Mesothelial cell of epicardium (in vitro differentiated cells): Measurements from ENCODE around the gene PLPPR1. TPM values are rescaled to one million over a fixed set of nuclear protein-coding genes. Genes with fewer than 3 reads are reported as not detected.

Experiments
- DNase-seq, 2 experiments: peaks; one replicate each; pipeline ENCODE4 v3.0.0; 2021; ENCODE audit warnings: low spot score in 2 of 2; ENCODE audit not compliant: unreplicated experiment in 2 of 2
- H3K27ac Mint-ChIP-seq: 2 replicates; pipeline ENCODE4 v1.8.0; 2021; ENCODE audit warnings: mixed read lengths
- H3K27me3 Mint-ChIP-seq: 2 replicates; pipeline ENCODE4 v1.8.0; 2021; ENCODE audit warnings: low read depth, mixed read lengths
- H3K36me3 Mint-ChIP-seq: 2 replicates; pipeline ENCODE4 v1.8.0; 2021; ENCODE audit warnings: mixed read lengths
- H3K4me1 Mint-ChIP-seq: 2 replicates; pipeline ENCODE4 v1.8.0; 2021; ENCODE audit warnings: mixed read lengths
- H3K4me3 Mint-ChIP-seq: 2 replicates; pipeline ENCODE4 v1.8.0; 2021; ENCODE audit warnings: mild to moderate bottlenecking, moderate library complexity, mixed read lengths
- H3K9me3 Mint-ChIP-seq: 2 replicates; pipeline ENCODE4 v1.8.0; 2021; ENCODE audit warnings: mixed read lengths
- total RNA-seq: library from RNA; stranded (reverse); gene quantifications from 3 replicates; pipeline ENCODE4 v1.2.1, GENCODE V29; 2021
- TF ChIP-seq, protein P1 (sequence below): fragments of 200-600 bp; sonication (generic); IDR thresholded peaks from one replicate; pipeline ENCODE4 v1.5.0; 2021; ENCODE audit warnings: antibody characterized with exemption; ENCODE audit not compliant: unreplicated experiment

Gene PLPPR1
- total RNA-seq, 1 donor from 2014 or later: 1.3 TPM

DNA sequence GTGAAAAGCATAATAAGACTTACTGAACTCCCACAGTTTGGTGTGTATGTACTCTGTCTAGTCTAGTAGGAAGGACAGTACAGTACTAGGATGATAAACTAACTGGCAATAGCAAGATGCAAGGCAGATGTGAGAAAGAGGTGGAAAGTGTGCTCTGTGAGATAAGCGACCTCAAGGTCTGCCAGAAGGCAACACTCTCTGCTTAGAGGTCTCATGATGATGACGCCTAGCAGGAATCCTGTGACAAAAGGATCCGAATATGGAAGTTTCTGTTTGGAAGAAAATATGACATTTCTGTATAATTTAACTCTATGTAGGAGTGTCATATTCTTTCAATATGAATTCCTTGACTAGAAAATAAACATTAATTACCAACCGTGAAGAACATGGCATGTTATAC is 112.2 kb downstream of the PLPPR1 start:
- DNase-seq: no peak
- H3K4me3 Mint-ChIP-seq: no peak overlapping the region
- H3K9me3 Mint-ChIP-seq: no peaks in the 10 kb centered on the region
- no peaks in the 10 kb centered on the region for H3K4me1 Mint-ChIP-seq
- H3K36me3 Mint-ChIP-seq: no peaks in the 10 kb centered on the region
- no peak overlapping the region for H3K27ac Mint-ChIP-seq
- TF ChIP-seq, protein P1, sequence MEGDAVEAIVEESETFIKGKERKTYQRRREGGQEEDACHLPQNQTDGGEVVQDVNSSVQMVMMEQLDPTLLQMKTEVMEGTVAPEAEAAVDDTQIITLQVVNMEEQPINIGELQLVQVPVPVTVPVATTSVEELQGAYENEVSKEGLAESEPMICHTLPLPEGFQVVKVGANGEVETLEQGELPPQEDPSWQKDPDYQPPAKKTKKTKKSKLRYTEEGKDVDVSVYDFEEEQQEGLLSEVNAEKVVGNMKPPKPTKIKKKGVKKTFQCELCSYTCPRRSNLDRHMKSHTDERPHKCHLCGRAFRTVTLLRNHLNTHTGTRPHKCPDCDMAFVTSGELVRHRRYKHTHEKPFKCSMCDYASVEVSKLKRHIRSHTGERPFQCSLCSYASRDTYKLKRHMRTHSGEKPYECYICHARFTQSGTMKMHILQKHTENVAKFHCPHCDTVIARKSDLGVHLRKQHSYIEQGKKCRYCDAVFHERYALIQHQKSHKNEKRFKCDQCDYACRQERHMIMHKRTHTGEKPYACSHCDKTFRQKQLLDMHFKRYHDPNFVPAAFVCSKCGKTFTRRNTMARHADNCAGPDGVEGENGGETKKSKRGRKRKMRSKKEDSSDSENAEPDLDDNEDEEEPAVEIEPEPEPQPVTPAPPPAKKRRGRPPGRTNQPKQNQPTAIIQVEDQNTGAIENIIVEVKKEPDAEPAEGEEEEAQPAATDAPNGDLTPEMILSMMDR: no peak
- H3K27me3 Mint-ChIP-seq: peaks cover 14% of the 10 kb centered on the region

DNA sequence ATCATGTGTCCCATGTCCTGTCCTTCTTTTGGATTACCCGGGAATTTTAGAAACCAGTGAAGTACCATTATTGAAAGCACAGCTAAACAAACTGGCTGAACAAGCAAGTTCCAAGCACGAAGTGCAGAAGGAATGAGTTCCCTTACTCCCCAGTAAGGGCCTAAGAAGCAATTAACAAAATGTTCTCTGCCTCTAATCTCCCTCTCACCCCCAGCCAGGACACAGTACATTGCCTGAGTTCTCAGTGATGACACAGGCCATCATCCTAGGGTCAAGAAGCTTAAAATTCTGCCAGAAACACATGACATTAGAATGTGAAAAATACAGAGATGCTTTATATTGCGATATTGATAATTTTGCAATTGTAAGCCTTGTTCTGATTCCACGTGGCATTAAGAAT is 118.0 kb downstream of the PLPPR1 start:
- TF ChIP-seq, protein P1: no peak
- Mint-ChIP-seq H3K36me3 (no peaks in the 10 kb centered on the region), H3K9me3 (peaks cover 12% of the 10 kb centered on the region), H3K4me3 (no peak overlapping the region), H3K4me1 (no peaks in the 10 kb centered on the region), H3K27me3 (no peaks in the 10 kb centered on the region), H3K27ac (no peak overlapping the region)
- no peak for DNase-seq

DNA sequence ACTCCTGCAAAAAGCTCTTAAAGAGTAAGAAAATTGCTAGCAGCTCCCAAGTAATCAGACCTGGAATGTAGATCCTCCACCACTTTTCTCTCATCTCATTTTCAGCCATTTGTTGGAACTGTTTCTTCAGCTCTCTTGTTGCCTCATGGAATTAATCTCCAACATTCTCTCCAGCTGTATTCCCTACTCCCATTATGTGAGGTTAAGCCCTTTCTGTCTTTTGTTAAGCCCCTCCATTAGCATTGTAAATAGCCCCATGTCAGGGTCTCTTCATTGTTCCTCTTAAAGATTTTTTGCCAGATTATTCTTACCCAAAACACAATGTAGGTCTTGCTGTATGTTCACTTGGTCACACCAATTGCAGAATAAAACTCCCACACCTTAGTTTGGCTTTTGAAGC is 119.8 kb downstream of the PLPPR1 start:
- H3K27me3 Mint-ChIP-seq: no peaks in the 10 kb centered on the region
- H3K36me3 Mint-ChIP-seq: no peaks in the 10 kb centered on the region
- no peaks in the 10 kb centered on the region for H3K4me1 Mint-ChIP-seq
- no peak overlapping the region for H3K4me3 Mint-ChIP-seq
- H3K9me3 Mint-ChIP-seq: peaks cover 16% of the 10 kb centered on the region
- H3K27ac Mint-ChIP-seq: no peak overlapping the region
- DNase-seq: no peak
- TF ChIP-seq, protein P1: no peak

DNA sequence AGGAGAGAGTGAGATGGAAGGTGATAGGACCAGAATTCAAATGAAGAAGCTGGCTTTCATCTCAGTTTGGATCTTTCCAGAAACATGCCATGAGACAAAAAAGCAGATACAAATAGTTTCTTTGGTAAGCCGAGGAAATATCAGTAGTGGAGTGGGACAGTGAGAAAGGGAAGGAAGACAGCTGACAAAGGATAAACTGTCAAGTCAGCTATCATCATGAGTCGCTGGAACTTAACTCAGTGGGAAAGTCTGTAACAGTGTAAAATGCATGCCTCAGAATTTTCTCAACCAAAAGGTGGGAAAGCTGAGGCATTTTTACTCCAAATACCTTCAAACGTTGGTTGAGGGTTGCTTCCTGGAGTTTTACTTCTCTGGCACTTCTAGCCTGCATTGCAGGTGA is 129.8 kb downstream of the PLPPR1 start:
- H3K36me3 Mint-ChIP-seq: no peaks in the 10 kb centered on the region
- TF ChIP-seq, protein P1: no peak
- DNase-seq: no peak
- no peak overlapping the region for H3K4me3 Mint-ChIP-seq
- no peaks in the 10 kb centered on the region for H3K9me3 Mint-ChIP-seq
- no peaks in the 10 kb centered on the region for H3K4me1 Mint-ChIP-seq
- H3K27me3 Mint-ChIP-seq: peaks cover 2% of the 10 kb centered on the region
- H3K27ac Mint-ChIP-seq: no peak overlapping the region

DNA sequence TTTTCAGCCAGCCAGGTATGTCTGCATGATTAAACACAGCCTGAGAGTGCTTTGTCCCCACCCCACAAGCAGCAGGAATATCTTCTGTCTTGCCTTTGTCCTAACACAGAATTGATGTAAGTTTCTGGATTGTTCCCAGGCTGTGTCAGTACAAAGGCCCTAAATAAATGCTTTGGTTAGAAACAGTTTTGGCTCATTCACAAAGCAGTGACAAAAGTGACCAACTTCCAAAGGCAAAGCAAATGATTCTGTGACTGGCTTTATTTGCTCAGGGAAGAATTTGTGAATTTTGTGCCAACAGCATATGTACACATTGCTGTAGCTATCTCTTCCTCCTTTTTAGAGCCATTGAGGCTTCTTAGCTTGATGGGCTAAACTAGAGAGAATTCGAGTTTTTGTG is 133.7 kb downstream of the PLPPR1 start:
- TF ChIP-seq, protein P1: no peak
- Mint-ChIP-seq H3K27ac (no peak overlapping the region), H3K27me3 (peaks cover 2% of the 10 kb centered on the region), H3K36me3 (no peaks in the 10 kb centered on the region), H3K4me1 (peaks cover 2% of the 10 kb centered on the region), H3K4me3 (no peak overlapping the region), H3K9me3 (no peaks in the 10 kb centered on the region)
- no peak for DNase-seq

DNA sequence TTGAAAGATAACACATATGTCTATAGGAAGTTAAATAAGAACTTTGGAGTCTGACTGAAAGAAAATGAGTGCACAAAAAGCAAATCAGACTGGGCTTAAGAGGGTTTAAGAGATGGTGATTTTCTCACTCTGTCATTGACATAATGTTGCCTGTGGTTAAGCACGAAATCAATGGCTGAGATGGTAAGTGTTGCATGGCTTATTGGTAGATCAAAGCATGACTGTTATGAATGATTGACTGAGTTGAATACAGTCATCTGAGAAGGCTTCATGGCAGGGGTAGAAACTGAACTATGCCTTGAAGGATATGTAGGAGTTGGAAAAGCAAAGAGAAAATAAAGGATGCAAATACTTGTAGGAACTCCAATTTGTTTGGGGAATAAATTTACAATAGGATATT is 136.6 kb downstream of the PLPPR1 start:
- H3K4me3 Mint-ChIP-seq: no peak overlapping the region
- peaks cover 4% of the 10 kb centered on the region for H3K4me1 Mint-ChIP-seq
- H3K27me3 Mint-ChIP-seq: no peaks in the 10 kb centered on the region
- peaks cover 4% of the 10 kb centered on the region for H3K9me3 Mint-ChIP-seq
- no peak overlapping the region for H3K27ac Mint-ChIP-seq
- no peaks in the 10 kb centered on the region for H3K36me3 Mint-ChIP-seq
- no peak for DNase-seq
- TF ChIP-seq, protein P1: no peak
